DOHH2 (cell line): Measurements from ENCODE around the gene C3orf52.

ENCODE experiments used
- CTCF ChIP-seq: fragments of 200-600 bp; sonication (generic); IDR thresholded peaks from one replicate; pipeline ENCODE4 v1.5.1; 2014; ENCODE audit warnings: antibody characterized with exemption, mild to moderate bottlenecking, low read depth, low read length; ENCODE audit not compliant: poor library complexity, severe bottlenecking
- EZH2phosphoT487 ChIP-seq: fragments of 200-600 bp; sonication (generic); IDR thresholded peaks from 2 replicates; pipeline ENCODE4 v1.6.1; 2017; ENCODE audit warnings: borderline replicate concordance, mild to moderate bottlenecking, antibody characterized with exemption, low read length, moderate library complexity, mixed read lengths

GRCh38 chr3:112136046-112136445 is 49.9 kb downstream of the C3orf52 start:
- no peak for TF ChIP-seq EZH2phosphoT487
- TF ChIP-seq CTCF: no peak
